NCI-H345 treated with DMSO at 0.1 percent for 48 hours (cell line): Measurements from ENCODE around the gene MCC.

ENCODE experiments used
- DNase-seq: peaks from one replicate; lab custom pipeline; 2025; ENCODE audit not compliant: unreplicated experiment; lab: John Stamatoyannopoulos, UW

The MCC gene

GRCh38 chr5:113255105-113255504 is 233.1 kb downstream of the MCC start:
- no peak for DNase-seq

GRCh38 chr5:113253037-113253436 is 235.2 kb downstream of the MCC start:
- no peak for DNase-seq

GRCh38 chr5:113252066-113252465 is 236.2 kb downstream of the MCC start:
- DNase-seq: no peak

- DNase-seq: no peak
Observed at GRCh38 chr5:113250341-113250953, 237.8 kb downstream of the MCC start.

GRCh38 chr5:113249206-113249605 is 239.0 kb downstream of the MCC start:
- DNase-seq: no peak

- no peak for DNase-seq
Observed at GRCh38 chr5:113246361-113246870, 241.8 kb downstream of the MCC start.

GRCh38 chr5:113245427-113246225 is 242.6 kb downstream of the MCC start:
- no peak for DNase-seq

- DNase-seq: no peak
Observed at GRCh38 chr5:113244966-113245365, 243.3 kb downstream of the MCC start.

GRCh38 chr5:113243349-113243664 is 244.9 kb downstream of the MCC start:
- no peak for DNase-seq

- no peak for DNase-seq
Observed at GRCh38 chr5:113242481-113243348, 245.5 kb downstream of the MCC start.

GRCh38 chr5:113240951-113241726 is 247.1 kb downstream of the MCC start:
- no peak for DNase-seq

- no peak for DNase-seq
Observed at GRCh38 chr5:113240032-113240431, 248.2 kb downstream of the MCC start.

- no peak for DNase-seq
Observed at GRCh38 chr5:113237893-113238292, 250.4 kb downstream of the MCC start.

GRCh38 chr5:113236536-113237288 is 251.5 kb downstream of the MCC start:
- no peak for DNase-seq

- DNase-seq: no peak
Observed at GRCh38 chr5:113235884-113236283, 252.4 kb downstream of the MCC start.

GRCh38 chr5:113234546-113234945 is 253.7 kb downstream of the MCC start:
- DNase-seq: no peak

GRCh38 chr5:113233606-113234005 is 254.6 kb downstream of the MCC start:
- no peak for DNase-seq

GRCh38 chr5:113232667-113233066 is 255.6 kb downstream of the MCC start:
- no peak for DNase-seq

- DNase-seq: no peak
Observed at GRCh38 chr5:113232221-113232620, 256.0 kb downstream of the MCC start.

GRCh38 chr5:113231653-113232000 is 256.6 kb downstream of the MCC start:
- DNase-seq: no peak
